Esophagus squamous epithelium (tissue), 5 donors: ENCODE measurements around the gene BAG3. TPM values are rescaled to one million over a fixed set of nuclear protein-coding genes. Genes with fewer than 3 reads are reported as not detected.
"Not testable (repeated sequence)": the region's sequence is repeated elsewhere in the genome, so short reads cannot be mapped to it uniquely, and the experiment has no call there.

Experiments used
- DNase-seq: peaks from one replicate; lab custom pipeline; 2025; lab: John Stamatoyannopoulos, UW
- H3K27ac ChIP-seq, 4 donors: fragments of 200-600 bp; sonication (generic); one replicate each; pipeline ENCODE4 v1.5.1; 2016 to 2019; ENCODE audit warnings: mild to moderate bottlenecking in 1 of 4
- H3K27me3 ChIP-seq, 4 donors: fragments of 200-600 bp; sonication (generic); 1 replicate in 3 of 4; 2 replicates in 1 of 4; pipeline versions ENCODE4 v1.5.1 to v1.6.0; 2017 to 2021; ENCODE audit warnings: antibody characterized with exemption in 1 of 4
- H3K36me3 ChIP-seq, 3 donors: fragments of 200-600 bp; sonication (generic); one replicate each; pipeline ENCODE4 v1.5.1; 2016 to 2019
- H3K4me1 ChIP-seq, 3 donors: fragments of 200-600 bp; sonication (generic); one replicate each; pipeline ENCODE4 v1.5.1; 2017 to 2019
- H3K4me3 ChIP-seq, 4 donors: fragments of 200-600 bp; sonication (generic); 1 replicate in 3 of 4; 2 replicates in 1 of 4; pipeline ENCODE4 v1.5.1; 2016 to 2019; ENCODE audit warnings: mild to moderate bottlenecking in 2 of 4, moderate library complexity in 1 of 4
- H3K9me3 ChIP-seq, 3 donors: fragments of 200-600 bp; sonication (generic); one replicate each; pipeline ENCODE4 v1.5.1; 2016 to 2019
- POLR2A ChIP-seq, 4 donors: fragments of 450-650 bp; IDR thresholded peaks; one replicate each; pipeline ENCODE4 v1.6.1; 2017; ENCODE audit warnings: antibody characterized with exemption in 4 of 4, mild to moderate bottlenecking in 4 of 4, moderate library complexity in 3 of 4
- WGBS, 2 donors: methylation state at CpG; one replicate each; pipeline ENCODE4 v1.1.5; 2018; 5-methylcytosine and 5-hydroxymethylcytosine counted together
- intact Hi-C: fragments of 100-400 bp; cut with DNase I; formaldehyde crosslinking; loops from one replicate; pipeline ENCODE4 v1.15.0; 2022
- total RNA-seq, 4 donors: library from RNA; depleted of rRNA; stranded (reverse); fragments of >200 nt; gene quantifications; one replicate each; pipeline ENCODE4 v1.1.0, GENCODE V29; 2016
- TF ChIP-seq, protein P1 (sequence below), 6 experiments: fragments of 450-650 bp in 4 of 6; fragments of 200-600 bp in 2 of 6; sonication (generic) in 2 of 6; IDR thresholded peaks; one replicate each; pipeline ENCODE4 v1.5.1; 2016 to 2019; ENCODE audit warnings: antibody characterized with exemption in 6 of 6, mild to moderate bottlenecking in 4 of 6, moderate library complexity in 4 of 6
- donor health status: DM: yes; HTN: yes; CAD: no.

BAG3 gene
- total RNA-seq, 4 donors from 2014 or later: 51.6 to 102 (median 57.2) TPM

DNA sequence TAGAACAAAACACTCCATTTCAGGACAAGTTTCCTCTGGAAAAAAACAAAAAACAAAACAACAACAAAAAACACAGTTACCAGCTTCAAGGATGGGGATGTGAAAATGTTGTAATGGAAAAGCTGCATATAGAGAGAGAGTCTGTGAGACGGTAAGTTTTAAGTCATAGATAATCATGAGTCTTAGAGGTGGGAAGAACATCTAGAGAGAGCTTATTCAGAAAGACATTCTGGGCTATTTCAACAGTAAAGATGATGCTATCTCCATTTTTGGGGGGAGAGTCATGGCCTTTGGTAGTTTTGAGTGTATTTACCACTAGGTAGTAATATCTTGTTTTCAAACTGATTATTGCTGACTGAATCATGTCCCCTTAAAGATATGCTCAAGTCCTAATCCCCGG is 51.4 kb downstream of the BAG3 start:
- Histone ChIP-seq H3K36me3 (no peaks in the 10 kb centered on the region), H3K27ac (no peak overlapping the region), H3K4me1 (no peaks in the 10 kb centered on the region), H3K27me3 (no peaks in the 10 kb centered on the region), H3K4me3 (no peak overlapping the region), H3K9me3 (no peaks in the 10 kb centered on the region)
- WGBS, 2 donors: 74 to 82% methylated on average over 2 of the region's 2 CpGs
- intact Hi-C loops: no loop called here
- no peak for DNase-seq
- TF ChIP-seq, protein P1, sequence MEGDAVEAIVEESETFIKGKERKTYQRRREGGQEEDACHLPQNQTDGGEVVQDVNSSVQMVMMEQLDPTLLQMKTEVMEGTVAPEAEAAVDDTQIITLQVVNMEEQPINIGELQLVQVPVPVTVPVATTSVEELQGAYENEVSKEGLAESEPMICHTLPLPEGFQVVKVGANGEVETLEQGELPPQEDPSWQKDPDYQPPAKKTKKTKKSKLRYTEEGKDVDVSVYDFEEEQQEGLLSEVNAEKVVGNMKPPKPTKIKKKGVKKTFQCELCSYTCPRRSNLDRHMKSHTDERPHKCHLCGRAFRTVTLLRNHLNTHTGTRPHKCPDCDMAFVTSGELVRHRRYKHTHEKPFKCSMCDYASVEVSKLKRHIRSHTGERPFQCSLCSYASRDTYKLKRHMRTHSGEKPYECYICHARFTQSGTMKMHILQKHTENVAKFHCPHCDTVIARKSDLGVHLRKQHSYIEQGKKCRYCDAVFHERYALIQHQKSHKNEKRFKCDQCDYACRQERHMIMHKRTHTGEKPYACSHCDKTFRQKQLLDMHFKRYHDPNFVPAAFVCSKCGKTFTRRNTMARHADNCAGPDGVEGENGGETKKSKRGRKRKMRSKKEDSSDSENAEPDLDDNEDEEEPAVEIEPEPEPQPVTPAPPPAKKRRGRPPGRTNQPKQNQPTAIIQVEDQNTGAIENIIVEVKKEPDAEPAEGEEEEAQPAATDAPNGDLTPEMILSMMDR (IDR thresholded peaks at IDR 0.05): no peak
- no peak for TF ChIP-seq POLR2A (IDR thresholded peaks at IDR 0.05)

DNA sequence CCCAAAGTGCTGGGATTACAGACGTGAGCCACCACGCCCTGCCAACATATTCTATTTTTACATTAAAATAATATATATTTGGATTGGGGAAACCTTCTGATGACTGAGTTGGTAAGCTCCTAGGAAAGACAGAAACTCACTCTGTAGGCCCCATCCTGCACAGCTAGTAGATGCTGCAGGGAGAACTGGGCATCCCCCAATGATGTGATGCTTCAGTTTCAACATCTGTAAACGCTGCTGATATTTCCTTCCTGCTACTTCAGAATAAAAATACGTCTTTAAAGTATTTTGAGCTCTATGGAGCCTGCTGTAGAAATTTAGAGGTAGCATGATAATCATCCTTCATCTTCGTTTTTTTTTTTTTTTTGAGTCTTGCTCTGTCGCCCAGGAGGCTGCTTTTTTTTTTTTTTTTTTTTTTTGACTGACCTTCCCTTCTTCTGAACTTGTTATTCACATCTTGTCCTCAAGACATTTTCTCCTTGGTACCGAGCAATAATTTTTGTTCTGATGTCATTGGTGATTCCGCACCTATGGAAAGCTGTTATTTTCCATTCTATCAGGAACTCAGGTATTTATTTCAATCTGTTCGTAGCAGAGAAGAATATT is 52.8 kb downstream of the BAG3 start:
- 67 to 75% methylated on average over 9 of the region's 9 CpGs for WGBS, 2 donors
- Histone ChIP-seq H3K9me3 (no peaks in the 10 kb centered on the region), H3K36me3 (no peaks in the 10 kb centered on the region), H3K27me3 (no peaks in the 10 kb centered on the region), H3K4me3 (no peak overlapping the region), H3K27ac (no peak overlapping the region), H3K4me1 (no peaks in the 10 kb centered on the region)
- no peak for DNase-seq
- intact Hi-C loops: no loop called here
- TF ChIP-seq, protein P1 (IDR thresholded peaks at IDR 0.05): no peak
- no peak for TF ChIP-seq POLR2A (IDR thresholded peaks at IDR 0.05)

DNA sequence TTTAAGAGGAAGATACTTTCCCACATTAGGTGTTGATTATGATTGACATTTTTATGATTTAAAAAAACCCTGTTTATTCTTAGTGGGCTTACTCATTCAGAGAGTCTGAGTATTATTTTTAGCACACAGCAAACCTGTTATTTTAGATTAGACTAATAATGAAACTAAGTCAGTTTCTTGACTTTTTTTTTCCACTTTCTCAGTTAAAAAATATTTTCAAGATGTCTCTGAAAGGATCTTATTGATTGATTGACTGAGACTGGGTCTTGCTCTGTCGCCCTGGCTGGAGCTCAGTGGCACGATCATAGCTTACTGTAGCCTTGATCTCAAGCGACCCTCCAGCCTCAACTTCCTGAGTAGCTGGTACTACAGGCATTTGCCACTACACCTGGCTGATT is 54.3 kb downstream of the BAG3 start:
- DNase-seq: no peak
- Histone ChIP-seq H3K27me3 (no peaks in the 10 kb centered on the region), H3K9me3 (no peaks in the 10 kb centered on the region), H3K36me3 (no peaks in the 10 kb centered on the region), H3K4me1 (no peaks in the 10 kb centered on the region), H3K4me3 (no peak overlapping the region), H3K27ac (no peak overlapping the region)
- TF ChIP-seq, protein P1 (IDR thresholded peaks at IDR 0.05): no peak
- TF ChIP-seq POLR2A (IDR thresholded peaks at IDR 0.05): no peak
- 77 to 82% methylated on average over 3 of the region's 3 CpGs for WGBS, 2 donors
- intact Hi-C loops: no loop called here

DNA sequence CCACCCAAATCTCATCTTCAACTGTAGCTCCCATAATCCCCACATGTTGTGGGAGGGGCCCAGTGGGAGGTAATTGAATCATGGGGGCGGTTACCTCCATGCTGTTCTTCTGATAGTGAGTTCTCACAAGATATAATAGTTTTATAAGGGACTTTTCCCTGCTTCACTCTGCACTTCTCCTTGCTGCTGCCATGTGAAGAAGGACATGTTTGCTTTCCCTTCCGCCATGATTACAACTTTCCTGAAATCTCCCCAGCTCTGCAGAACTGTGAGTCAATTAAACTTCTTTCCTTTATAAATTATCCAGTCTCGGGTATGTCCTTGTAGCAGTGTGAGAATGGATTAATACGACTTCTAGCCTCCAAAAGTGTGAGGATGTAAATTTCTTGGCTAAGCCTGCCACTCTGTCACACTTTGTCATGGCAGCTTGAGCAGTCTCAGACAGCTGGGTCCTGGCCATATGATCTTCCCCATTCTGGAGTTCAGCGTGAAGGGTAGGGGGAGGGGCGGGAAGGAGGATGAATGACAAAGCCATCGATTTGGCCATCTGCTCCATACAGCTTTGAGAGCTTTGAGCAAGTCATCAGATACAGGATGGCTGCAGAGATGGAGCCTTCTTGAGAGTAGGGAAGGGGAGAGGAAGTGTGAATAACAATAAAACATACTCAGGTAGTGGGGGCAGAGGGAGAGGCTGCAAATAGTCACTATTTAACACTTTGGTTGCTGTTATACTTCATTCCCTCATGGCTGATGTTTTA is 55.5 kb downstream of the BAG3 start:
- Histone ChIP-seq H3K4me3 (no peak overlapping the region), H3K4me1 (no peaks in the 10 kb centered on the region), H3K36me3 (no peaks in the 10 kb centered on the region), H3K27me3 (no peaks in the 10 kb centered on the region), H3K9me3 (no peaks in the 10 kb centered on the region), H3K27ac (no peak overlapping the region)
- intact Hi-C loops: no loop called here
- no peak for TF ChIP-seq POLR2A (IDR thresholded peaks at IDR 0.05)
- TF ChIP-seq, protein P1 (IDR thresholded peaks at IDR 0.05): no peak
- 87 to 92% methylated on average over 6 of the region's 7 CpGs for WGBS, 2 donors
- no peak for DNase-seq

DNA sequence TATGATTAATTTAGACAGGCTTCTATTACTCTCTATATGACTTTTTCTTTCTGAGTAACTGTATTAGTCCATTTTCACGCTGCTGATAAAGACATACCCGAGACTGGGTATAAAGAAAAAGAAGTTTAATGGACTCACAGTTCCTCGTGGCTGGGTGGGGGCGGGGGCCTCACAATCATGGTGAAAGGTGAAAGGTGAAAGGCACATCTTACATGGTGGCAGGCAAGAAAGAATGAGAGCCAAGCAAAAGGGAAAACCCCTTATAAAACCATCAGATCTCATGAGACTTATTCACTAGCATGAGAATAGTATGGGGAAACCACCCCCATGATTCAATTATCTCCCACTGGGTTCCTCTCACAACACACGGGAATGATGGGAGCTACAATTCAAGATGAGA is 56.2 kb downstream of the BAG3 start:
- DNase-seq, H3K27me3 ChIP-seq, intact Hi-C loops, H3K4me3 ChIP-seq, H3K9me3 ChIP-seq, H3K27ac ChIP-seq, H3K4me1 ChIP-seq, H3K36me3 ChIP-seq: not testable (repeated sequence)
- 54 to 74% methylated on average over 5 of the region's 5 CpGs for WGBS, 2 donors

DNA sequence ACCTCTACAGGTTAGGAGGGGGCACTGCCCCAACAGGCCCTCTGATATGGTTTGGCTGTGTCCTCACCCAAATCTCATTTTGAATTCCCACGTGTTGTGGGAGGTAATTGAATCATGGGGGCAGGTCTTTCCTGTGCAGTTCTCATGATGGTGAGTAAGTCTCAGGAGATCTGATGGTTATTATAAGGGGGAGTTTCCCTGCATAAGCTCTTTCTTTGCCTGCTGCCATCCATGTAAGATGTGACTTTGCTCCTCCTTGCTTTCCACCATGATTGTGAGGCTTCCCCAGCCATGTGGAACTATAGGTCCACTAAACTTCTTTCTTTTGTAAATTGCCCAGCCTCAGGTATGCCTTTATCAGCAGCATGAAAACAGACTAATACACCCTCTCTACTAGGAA is 59.8 kb downstream of the BAG3 start:
- H3K4me3 ChIP-seq, DNase-seq: not testable (repeated sequence)

More for the DNA sequence above, 59.8 kb downstream of the BAG3 start:
- 23 to 67% methylated on average over 1 of the region's 1 CpG for WGBS, 2 donors
- H3K27ac ChIP-seq, H3K9me3 ChIP-seq, intact Hi-C loops, H3K36me3 ChIP-seq, H3K4me1 ChIP-seq, H3K27me3 ChIP-seq: not testable (repeated sequence)
